MM.1S (cell line): ENCODE results near the gene IGIP.

ENCODE experiments used
- DNase-seq: peaks from one replicate; pipeline ENCODE4 v3.0.0-alpha.2; 2015
- H2AFZ ChIP-seq: fragments of 300-600 bp; sonication (generic); 2 replicates; pipeline ENCODE4 v1.6.0; 2016; ENCODE audit warnings: antibody characterized with exemption, low read length
- H3F3A ChIP-seq: fragments of 300-600 bp; sonication (generic); 2 replicates; pipeline ENCODE4 v1.6.1; 2016; ENCODE audit warnings: mild to moderate bottlenecking, antibody characterized with exemption, low read length, moderate library complexity, mixed read lengths; ENCODE audit not compliant: insufficient read depth
- H3K27ac ChIP-seq: fragments of 300-600 bp; sonication (generic); 2 replicates; pipeline ENCODE4 v1.5.1; 2016; ENCODE audit warnings: mild to moderate bottlenecking, low read length
- H3K27me3 ChIP-seq: fragments of 300-600 bp; sonication (generic); replicated peaks from 2 replicates; pipeline ENCODE4 v1.6.0; 2016; ENCODE audit warnings: low read length; ENCODE audit not compliant: insufficient read depth
- H3K36me3 ChIP-seq: fragments of 300-600 bp; sonication (generic); replicated peaks from 2 replicates; pipeline ENCODE4 v1.6.1; 2016; ENCODE audit warnings: mild to moderate bottlenecking, low read length, mixed read lengths; ENCODE audit not compliant: insufficient read depth
- H3K4me1 ChIP-seq: fragments of 300-600 bp; sonication (generic); 2 replicates; pipeline ENCODE4 v1.6.1; 2016; ENCODE audit warnings: low read length, mixed read lengths
- H3K4me2 ChIP-seq: fragments of 300-600 bp; sonication (generic); 2 replicates; pipeline ENCODE4 v1.6.0; 2016; ENCODE audit warnings: low read depth, low read length
- H3K4me3 ChIP-seq: fragments of 300-600 bp; sonication (generic); 2 replicates; pipeline ENCODE4 v1.5.1; 2016; ENCODE audit warnings: low read length, mixed read lengths
- H3K79me2 ChIP-seq: fragments of 300-600 bp; sonication (generic); 2 replicates; pipeline ENCODE4 v1.6.1; 2016; ENCODE audit warnings: mixed run types, low read length, mixed read lengths
- H3K9ac ChIP-seq: fragments of 300-600 bp; sonication (generic); 2 replicates; pipeline ENCODE4 v1.6.1; 2016; ENCODE audit warnings: low read length, mixed read lengths
- H3K9me2 ChIP-seq: fragments of 300-600 bp; sonication (generic); replicated peaks from 2 replicates; pipeline ENCODE4 v1.6.1; 2016; ENCODE audit warnings: mild to moderate bottlenecking, low read length, mixed read lengths; ENCODE audit not compliant: insufficient read depth
- H3K9me3 ChIP-seq: fragments of 300-600 bp; sonication (generic); replicated peaks from 2 replicates; pipeline ENCODE4 v1.6.1; 2016; ENCODE audit warnings: mild to moderate bottlenecking, low read length, mixed read lengths; ENCODE audit not compliant: insufficient read depth
- H4K20me1 ChIP-seq: fragments of 300-600 bp; sonication (generic); 2 replicates; pipeline ENCODE4 v1.6.1; 2016; ENCODE audit warnings: mild to moderate bottlenecking, low read length, moderate library complexity, mixed read lengths; ENCODE audit not compliant: insufficient read depth
- EZH2 ChIP-seq: fragments of 300-600 bp; sonication (generic); optimal IDR thresholded peaks from 2 replicates; pipeline ENCODE3; 2017; ENCODE audit warnings: low read depth, mild to moderate bottlenecking, antibody characterized with exemption, low read length, mixed read lengths
- EZH2phosphoT487 ChIP-seq: fragments of 300-600 bp; sonication (generic); IDR thresholded peaks from 2 replicates; pipeline ENCODE4 v1.6.1; 2018; ENCODE audit warnings: antibody characterized with exemption, low read length
- TF ChIP-seq, protein P1 (sequence below): fragments of 300-600 bp; sonication (generic); IDR thresholded peaks from 2 replicates; pipeline ENCODE4 v1.5.1; 2016; ENCODE audit warnings: antibody characterized with exemption, low read length, mixed read lengths

The IGIP gene

GRCh38 chr5:140134277-140134935, 8.7 kb downstream of the IGIP start:
- TF ChIP-seq EZH2phosphoT487, result no peak
- TF ChIP-seq, protein P1, sequence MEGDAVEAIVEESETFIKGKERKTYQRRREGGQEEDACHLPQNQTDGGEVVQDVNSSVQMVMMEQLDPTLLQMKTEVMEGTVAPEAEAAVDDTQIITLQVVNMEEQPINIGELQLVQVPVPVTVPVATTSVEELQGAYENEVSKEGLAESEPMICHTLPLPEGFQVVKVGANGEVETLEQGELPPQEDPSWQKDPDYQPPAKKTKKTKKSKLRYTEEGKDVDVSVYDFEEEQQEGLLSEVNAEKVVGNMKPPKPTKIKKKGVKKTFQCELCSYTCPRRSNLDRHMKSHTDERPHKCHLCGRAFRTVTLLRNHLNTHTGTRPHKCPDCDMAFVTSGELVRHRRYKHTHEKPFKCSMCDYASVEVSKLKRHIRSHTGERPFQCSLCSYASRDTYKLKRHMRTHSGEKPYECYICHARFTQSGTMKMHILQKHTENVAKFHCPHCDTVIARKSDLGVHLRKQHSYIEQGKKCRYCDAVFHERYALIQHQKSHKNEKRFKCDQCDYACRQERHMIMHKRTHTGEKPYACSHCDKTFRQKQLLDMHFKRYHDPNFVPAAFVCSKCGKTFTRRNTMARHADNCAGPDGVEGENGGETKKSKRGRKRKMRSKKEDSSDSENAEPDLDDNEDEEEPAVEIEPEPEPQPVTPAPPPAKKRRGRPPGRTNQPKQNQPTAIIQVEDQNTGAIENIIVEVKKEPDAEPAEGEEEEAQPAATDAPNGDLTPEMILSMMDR, result no peak
- no peak for TF ChIP-seq EZH2
- H3F3A ChIP-seq, result no peaks in the 10 kb centered on the region
- no peaks in the 10 kb centered on the region for H3K27me3 ChIP-seq
- no peak overlapping the region for H3K27ac ChIP-seq
- H3K4me1 ChIP-seq, result peaks cover 9% of the 10 kb centered on the region
- no peak for DNase-seq
- H3K9ac ChIP-seq, result no peak overlapping the region
- H4K20me1 ChIP-seq, result no peaks in the 10 kb centered on the region
- no peak overlapping the region for H3K4me3 ChIP-seq
- H3K9me3 ChIP-seq, result no peaks in the 10 kb centered on the region
- no peaks in the 10 kb centered on the region for H3K36me3 ChIP-seq
- H3K79me2 ChIP-seq, result no peaks in the 10 kb centered on the region
- H2AFZ ChIP-seq, result no peak overlapping the region
- H3K9me2 ChIP-seq, result no peaks in the 10 kb centered on the region
- no peak overlapping the region for H3K4me2 ChIP-seq

- Histone ChIP-seq H3K4me1 (peaks cover 9% of the 10 kb centered on the region), H3K36me3 (no peaks in the 10 kb centered on the region), H3K27me3 (no peaks in the 10 kb centered on the region), H3K4me2 (no peak overlapping the region), H3K9ac (no peak overlapping the region), H3F3A (no peaks in the 10 kb centered on the region), H3K79me2 (no peaks in the 10 kb centered on the region), H4K20me1 (no peaks in the 10 kb centered on the region), H2AFZ (no peak overlapping the region), H3K4me3 (no peak overlapping the region), H3K27ac (no peak overlapping the region), H3K9me3 (no peaks in the 10 kb centered on the region), H3K9me2 (no peaks in the 10 kb centered on the region)
- TF ChIP-seq EZH2phosphoT487 (no peak), EZH2 (no peak)
- TF ChIP-seq, protein P1, result no peak
- DNase-seq, result no peak
These were observed 9.4 kb downstream of the IGIP start for GRCh38 chr5:140135127-140135526.

- Histone ChIP-seq H3K27ac (no peak overlapping the region), H4K20me1 (no peaks in the 10 kb centered on the region), H3K4me3 (no peak overlapping the region), H3K9me3 (no peaks in the 10 kb centered on the region), H3K36me3 (no peaks in the 10 kb centered on the region), H3F3A (no peaks in the 10 kb centered on the region), H2AFZ (no peak overlapping the region), H3K4me1 (peaks cover 7% of the 10 kb centered on the region), H3K9ac (no peak overlapping the region), H3K27me3 (no peaks in the 10 kb centered on the region), H3K9me2 (no peaks in the 10 kb centered on the region), H3K4me2 (no peak overlapping the region), H3K79me2 (no peaks in the 10 kb centered on the region)
- no peak for DNase-seq
- no peak for TF ChIP-seq EZH2phosphoT487
- TF ChIP-seq, protein P1, result no peak
- no peak for TF ChIP-seq EZH2
These were observed 10.9 kb downstream of the IGIP start for GRCh38 chr5:140136624-140137023.
